ENCODE results near the gene SMARCD1.

The SMARCD1 gene

GRCh38 chr12:50050410-50051098 lies 34.6 kb upstream of the SMARCD1 start:
- Histone ChIP-seq H3F3A (ENCODE audit: insufficient read depth) (no peaks in the 10 kb centered on the region), H3K27ac (ENCODE audit: low read depth, low read length) (no peak overlapping the region), H3K36me3 (ENCODE audit: low read length) (no peaks in the 10 kb centered on the region), H3K4me2 (ENCODE audit: low read depth, low read length, poor library complexity, severe bottlenecking) (no peak overlapping the region), H2AFZ (ENCODE audit: low read depth, low read length, severe bottlenecking) (no peak overlapping the region), H3K9me3 (ENCODE audit: insufficient read depth, low read length) (no peaks in the 10 kb centered on the region), H3K9me2 (replicated peaks; ENCODE audit: insufficient read depth, low read length) (no peaks in the 10 kb centered on the region), H3K27me3 (ENCODE audit: low read length) (no peaks in the 10 kb centered on the region), H4K20me1 (ENCODE audit: low read depth, low read length) (no peaks in the 10 kb centered on the region), H3K9ac (ENCODE audit: low read length) (no peak overlapping the region), H3K4me3 (ENCODE audit: insufficient read depth, low read length, poor library complexity, severe bottlenecking) (no peak overlapping the region), H3K79me2 (ENCODE audit: insufficient read depth, low read length) (no peaks in the 10 kb centered on the region)
- TF ChIP-seq EZH2phosphoT487 (conservative IDR thresholded peaks at IDR 0.05; ENCODE audit: low read length), result no peak

- Histone ChIP-seq H3K9me2 (replicated peaks; ENCODE audit: insufficient read depth, low read length) (no peaks in the 10 kb centered on the region), H3K9me3 (ENCODE audit: insufficient read depth, low read length) (no peaks in the 10 kb centered on the region), H4K20me1 (ENCODE audit: low read depth, low read length) (no peaks in the 10 kb centered on the region), H3K79me2 (ENCODE audit: insufficient read depth, low read length) (no peaks in the 10 kb centered on the region), H3K9ac (ENCODE audit: low read length) (no peak overlapping the region), H3K4me2 (ENCODE audit: low read depth, low read length, poor library complexity, severe bottlenecking) (no peak overlapping the region), H3K4me3 (ENCODE audit: insufficient read depth, low read length, poor library complexity, severe bottlenecking) (no peak overlapping the region), H3K27ac (ENCODE audit: low read depth, low read length) (no peak overlapping the region), H2AFZ (ENCODE audit: low read depth, low read length, severe bottlenecking) (no peak overlapping the region), H3F3A (ENCODE audit: insufficient read depth) (no peaks in the 10 kb centered on the region), H3K27me3 (ENCODE audit: low read length) (no peaks in the 10 kb centered on the region), H3K36me3 (ENCODE audit: low read length) (no peaks in the 10 kb centered on the region)
- TF ChIP-seq EZH2phosphoT487 (conservative IDR thresholded peaks at IDR 0.05; ENCODE audit: low read length) (no peak), CTCF (IDR thresholded peaks at IDR 0.05; ENCODE audit: insufficient read depth, low read length, poor library complexity, severe bottlenecking) (no peak)
Measured at GRCh38 chr12:50051101-50051806, 33.9 kb upstream of the SMARCD1 start.

GRCh38 chr12:50052544-50052943 lies 32.6 kb upstream of the SMARCD1 start:
- TF ChIP-seq CTCF (IDR thresholded peaks at IDR 0.05; ENCODE audit: insufficient read depth, low read length, poor library complexity, severe bottlenecking) (no peak), EZH2phosphoT487 (conservative IDR thresholded peaks at IDR 0.05; ENCODE audit: low read length) (no peak)
- H3K4me3 ChIP-seq (ENCODE audit: insufficient read depth, low read length, poor library complexity, severe bottlenecking), result no peak overlapping the region
- H3K9me2 ChIP-seq (replicated peaks; ENCODE audit: insufficient read depth, low read length), result no peaks in the 10 kb centered on the region
- no peak overlapping the region for H3K4me2 ChIP-seq (ENCODE audit: low read depth, low read length, poor library complexity, severe bottlenecking)
- no peaks in the 10 kb centered on the region for H3F3A ChIP-seq (ENCODE audit: insufficient read depth)
- no peak overlapping the region for H3K27ac ChIP-seq (ENCODE audit: low read depth, low read length)
- no peaks in the 10 kb centered on the region for H3K27me3 ChIP-seq (ENCODE audit: low read length)
- H3K9me3 ChIP-seq (ENCODE audit: insufficient read depth, low read length), result no peaks in the 10 kb centered on the region
- no peaks in the 10 kb centered on the region for H4K20me1 ChIP-seq (ENCODE audit: low read depth, low read length)
- no peaks in the 10 kb centered on the region for H3K36me3 ChIP-seq (ENCODE audit: low read length)
- no peak overlapping the region for H3K9ac ChIP-seq (ENCODE audit: low read length)
- H3K79me2 ChIP-seq (ENCODE audit: insufficient read depth, low read length), result no peaks in the 10 kb centered on the region
- H2AFZ ChIP-seq (ENCODE audit: low read depth, low read length, severe bottlenecking), result no peak overlapping the region

- Histone ChIP-seq H3K9me2 (replicated peaks; ENCODE audit: insufficient read depth, low read length) (no peaks in the 10 kb centered on the region), H3K79me2 (ENCODE audit: insufficient read depth, low read length) (no peaks in the 10 kb centered on the region), H3K9me3 (ENCODE audit: insufficient read depth, low read length) (no peaks in the 10 kb centered on the region), H3K36me3 (ENCODE audit: low read length) (no peaks in the 10 kb centered on the region), H3K4me2 (ENCODE audit: low read depth, low read length, poor library complexity, severe bottlenecking) (no peak overlapping the region), H2AFZ (ENCODE audit: low read depth, low read length, severe bottlenecking) (no peak overlapping the region), H3K9ac (ENCODE audit: low read length) (no peak overlapping the region), H3K27ac (ENCODE audit: low read depth, low read length) (no peak overlapping the region), H3K27me3 (ENCODE audit: low read length) (no peaks in the 10 kb centered on the region), H3K4me3 (ENCODE audit: insufficient read depth, low read length, poor library complexity, severe bottlenecking) (no peak overlapping the region), H4K20me1 (ENCODE audit: low read depth, low read length) (no peaks in the 10 kb centered on the region), H3F3A (ENCODE audit: insufficient read depth) (no peaks in the 10 kb centered on the region)
- TF ChIP-seq CTCF (IDR thresholded peaks at IDR 0.05; ENCODE audit: insufficient read depth, low read length, poor library complexity, severe bottlenecking) (no peak), EZH2phosphoT487 (conservative IDR thresholded peaks at IDR 0.05; ENCODE audit: low read length) (no peak)
Measured at GRCh38 chr12:50052964-50053363, 32.2 kb upstream of the SMARCD1 start.

Measured in SU-DHL-6 (cell line).